OCI-LY3 (cell line): ENCODE results near the gene CBLL1.

ENCODE experiments used
- H2AFZ ChIP-seq: fragments of 200-600, 300-600 bp; shearing (Covaris generic); 2 replicates; pipeline ENCODE4 v1.6.0; 2014; ENCODE audit warnings: antibody characterized with exemption, low read depth, low read length
- H3K27ac ChIP-seq: fragments of 200-600, 300-600 bp; sonication (generic); 2 replicates; pipeline ENCODE4 v1.5.1; 2014; ENCODE audit warnings: mild to moderate bottlenecking, low read length, moderate library complexity, mixed read lengths
- H3K27me3 ChIP-seq: fragments of 200-600, 300-600 bp; sonication (generic); 2 replicates; pipeline ENCODE4 v1.6.1; 2014; ENCODE audit warnings: low read depth, low read length, mixed read lengths
- H3K36me3 ChIP-seq: fragments of 200-600, 300-600 bp; sonication (generic); replicated peaks from 2 replicates; pipeline ENCODE3; 2014; ENCODE audit warnings: low read depth, low read length, mixed read lengths
- H3K4me1 ChIP-seq: fragments of 300-600, 200-600 bp; sonication (generic); 2 replicates; pipeline ENCODE4 v1.6.1; 2014; ENCODE audit warnings: low read length, mixed read lengths
- H3K4me2 ChIP-seq: fragments of 200-600, 300-600 bp; sonication (generic); 2 replicates; pipeline ENCODE4 v1.6.1; 2014; ENCODE audit warnings: low read length, mixed read lengths
- H3K4me3 ChIP-seq: fragments of 300-600, 200-600 bp; sonication (generic); 2 replicates; pipeline ENCODE4 v1.5.1; 2014; ENCODE audit warnings: antibody characterized with exemption, mild to moderate bottlenecking, low read length, moderate library complexity
- H3K79me2 ChIP-seq: fragments of 300-600, 200-600 bp; shearing (Covaris generic); 2 replicates; pipeline ENCODE4 v1.6.1; 2014; ENCODE audit warnings: mild to moderate bottlenecking, low read length, mixed read lengths
- H3K9ac ChIP-seq: fragments of 300-600, 200-600 bp; shearing (Covaris generic); 2 replicates; pipeline ENCODE4 v1.6.0; 2014; ENCODE audit warnings: mild to moderate bottlenecking, low read length, moderate library complexity
- H3K9me3 ChIP-seq: fragments of 200-600, 300-600 bp; shearing (Covaris generic); 2 replicates; pipeline ENCODE4 v1.6.1; 2014; ENCODE audit warnings: low read length, mixed read lengths; ENCODE audit not compliant: insufficient read depth
- H4K20me1 ChIP-seq: fragments of 200-600, 300-600 bp; sonication (generic); 2 replicates; pipeline ENCODE4 v1.6.1; 2016; ENCODE audit warnings: low read length, mixed read lengths; ENCODE audit not compliant: insufficient read depth
- CTCF ChIP-seq: fragments of 200-600, 300-600 bp; sonication (generic); IDR thresholded peaks from 2 replicates; pipeline ENCODE4 v1.5.1; 2014; ENCODE audit warnings: antibody characterized with exemption, low read length, low read depth
- EZH2phosphoT487 ChIP-seq: fragments of 200-600 bp; shearing (Covaris generic); IDR thresholded peaks from 2 replicates; pipeline ENCODE4 v1.6.1; 2018; ENCODE audit warnings: antibody characterized with exemption, mixed run types, low read depth

CBLL1 gene

GRCh38 chr7:107758667-107759066 is 14.7 kb downstream of the CBLL1 start:
- H3K36me3 ChIP-seq: peaks cover 36% of the 10 kb centered on the region
- H3K9me3 ChIP-seq: no peaks in the 10 kb centered on the region
- no peak for TF ChIP-seq CTCF
- no peak for TF ChIP-seq EZH2phosphoT487
- no peaks in the 10 kb centered on the region for H3K4me1 ChIP-seq
- H3K4me2 ChIP-seq: no peak overlapping the region
- no peak overlapping the region for H3K4me3 ChIP-seq
- no peaks in the 10 kb centered on the region for H4K20me1 ChIP-seq
- no peaks in the 10 kb centered on the region for H3K27me3 ChIP-seq
- no peaks in the 10 kb centered on the region for H3K79me2 ChIP-seq
- no peak overlapping the region for H2AFZ ChIP-seq
- no peak overlapping the region for H3K27ac ChIP-seq
- no peak overlapping the region for H3K9ac ChIP-seq

- Histone ChIP-seq H2AFZ (no peak overlapping the region), H3K9ac (no peak overlapping the region), H3K36me3 (no peaks in the 10 kb centered on the region), H3K27me3 (no peaks in the 10 kb centered on the region), H3K4me3 (no peak overlapping the region), H3K9me3 (no peaks in the 10 kb centered on the region), H3K27ac (no peak overlapping the region), H4K20me1 (no peaks in the 10 kb centered on the region), H3K79me2 (no peaks in the 10 kb centered on the region), H3K4me2 (no peak overlapping the region), H3K4me1 (no peaks in the 10 kb centered on the region)
- TF ChIP-seq CTCF (no peak), EZH2phosphoT487 (no peak)
Observed at GRCh38 chr7:107767391-107767790, 23.4 kb downstream of the CBLL1 start.

DNA sequence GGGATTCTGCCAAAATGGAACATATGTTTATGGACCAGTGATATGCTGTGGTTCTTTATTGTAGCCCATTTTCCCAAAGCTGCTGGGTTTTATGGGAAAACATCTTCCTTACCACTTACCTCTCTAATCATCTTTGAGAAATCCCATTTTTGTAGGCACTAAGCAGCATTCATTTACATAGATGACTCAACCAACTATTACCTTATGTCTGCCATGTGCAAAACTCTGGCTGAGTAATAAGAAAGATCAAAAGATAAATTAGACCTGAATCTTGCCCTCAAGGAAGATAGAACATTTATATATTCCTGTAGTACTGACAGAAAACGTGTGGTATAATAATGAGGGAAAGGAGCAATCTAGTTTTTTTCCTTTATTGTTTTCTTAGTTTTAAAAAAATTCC is 24.3 kb downstream of the CBLL1 start:
- Histone ChIP-seq H3K27ac (no peak overlapping the region), H3K79me2 (no peaks in the 10 kb centered on the region), H3K9ac (no peak overlapping the region), H3K4me3 (no peak overlapping the region), H3K4me2 (no peak overlapping the region), H3K27me3 (no peaks in the 10 kb centered on the region), H3K36me3 (no peaks in the 10 kb centered on the region), H4K20me1 (no peaks in the 10 kb centered on the region), H3K4me1 (no peaks in the 10 kb centered on the region), H2AFZ (no peak overlapping the region), H3K9me3 (no peaks in the 10 kb centered on the region)
- TF ChIP-seq CTCF (no peak), EZH2phosphoT487 (no peak)

DNA sequence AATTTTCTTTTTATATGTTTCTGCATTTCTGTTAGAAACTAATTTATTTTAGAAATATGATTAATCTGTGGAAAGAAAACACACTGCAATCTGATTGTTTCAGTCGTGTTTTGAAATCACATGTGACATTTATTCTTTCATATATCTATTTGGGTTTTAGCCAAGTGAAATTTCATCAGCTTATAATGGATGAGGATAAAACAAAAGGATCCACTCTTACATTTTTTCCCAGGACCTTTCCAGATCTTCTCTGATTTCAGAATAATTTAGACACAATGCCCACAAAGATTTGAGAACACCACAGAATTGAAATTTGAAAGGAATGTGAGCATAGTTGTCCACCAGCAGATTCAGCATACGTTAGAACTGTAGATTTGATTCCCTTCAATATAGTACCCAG is 29.1 kb downstream of the CBLL1 start:
- H3K4me3 ChIP-seq: no peak overlapping the region

More for the DNA sequence above, 29.1 kb downstream of the CBLL1 start:
- no peaks in the 10 kb centered on the region for H3K9me3 ChIP-seq
- no peak overlapping the region for H3K9ac ChIP-seq
- no peak overlapping the region for H2AFZ ChIP-seq
- no peaks in the 10 kb centered on the region for H3K4me1 ChIP-seq
- H3K79me2 ChIP-seq: no peaks in the 10 kb centered on the region
- H3K4me2 ChIP-seq: no peak overlapping the region
- H4K20me1 ChIP-seq: no peaks in the 10 kb centered on the region
- TF ChIP-seq EZH2phosphoT487 (no peak), CTCF (no peak)
- no peaks in the 10 kb centered on the region for H3K27me3 ChIP-seq
- no peaks in the 10 kb centered on the region for H3K36me3 ChIP-seq
- H3K27ac ChIP-seq: no peak overlapping the region
